HepG2 (cell line): ENCODE data around the gene CRY1.

Source experiments
- BRCA1 ChIP-seq: sonication (generic); formaldehyde crosslinking; IDR thresholded peaks from 2 replicates; pipeline ENCODE4 v1.4.0; 2020; ENCODE audit warnings: missing genetic modification reagents
- CTCF ChIP-seq: sonication (generic); formaldehyde crosslinking; IDR thresholded peaks from 2 replicates; pipeline ENCODE4 v1.5.0; 2020; ENCODE audit warnings: mild to moderate bottlenecking, missing genetic modification reagents, moderate library complexity
- ELF4 ChIP-seq: sonication (generic); formaldehyde crosslinking; IDR thresholded peaks from 2 replicates; pipeline ENCODE4 v1.5.0; 2020; ENCODE audit warnings: missing genetic modification reagents, mild to moderate bottlenecking, moderate library complexity, borderline replicate concordance
- FOSL1 ChIP-seq: sonication (generic); formaldehyde crosslinking; IDR thresholded peaks from 2 replicates; pipeline ENCODE4 v1.9.0; 2021; ENCODE audit warnings: missing genetic modification reagents, borderline replicate concordance
- FOXA1 ChIP-seq, 2 experiments: fragments of 450-650 bp in 1 of 2; sonication (generic) in 1 of 2; formaldehyde crosslinking in 1 of 2; IDR thresholded peaks; 2 replicates each; pipeline versions ENCODE4 v1.4.0 to v1.6.1; 2016 to 2020; ENCODE audit warnings: missing genetic modification reagents in 1 of 2
- FOXP4 ChIP-seq: sonication (generic); formaldehyde crosslinking; IDR thresholded peaks from 2 replicates; pipeline ENCODE4 v1.4.0; 2020; ENCODE audit warnings: missing genetic modification reagents
- KLF12 ChIP-seq: sonication (generic); formaldehyde crosslinking; IDR thresholded peaks from 2 replicates; pipeline ENCODE4 v1.4.0; 2020; ENCODE audit warnings: missing genetic modification reagents, borderline replicate concordance
- MTF1 ChIP-seq: sonication (generic); formaldehyde crosslinking; IDR thresholded peaks from 2 replicates; pipeline ENCODE4 v1.5.0; 2020; ENCODE audit warnings: missing genetic modification reagents
- PBX2 ChIP-seq: IDR thresholded peaks from 2 replicates; pipeline ENCODE4 v1.6.1; 2016; ENCODE audit warnings: control low read depth
- PRPF4 ChIP-seq: fragments of 200-400 bp; formaldehyde crosslinking; IDR thresholded peaks from 2 replicates; pipeline ENCODE4 v1.6.1; 2016; ENCODE audit warnings: low read length, low read depth; ENCODE audit not compliant: poor library complexity, severe bottlenecking
- ZBTB44 ChIP-seq: sonication (generic); formaldehyde crosslinking; IDR thresholded peaks from 2 replicates; pipeline ENCODE4 v1.4.0; 2020; ENCODE audit warnings: missing genetic modification reagents
- ZNF747 ChIP-seq: sonication (generic); formaldehyde crosslinking; IDR thresholded peaks from 2 replicates; pipeline ENCODE4 v1.8.1; 2023; ENCODE audit warnings: missing genetic modification reagents, mild to moderate bottlenecking, borderline replicate concordance
- ZNF766 ChIP-seq: sonication (generic); formaldehyde crosslinking; IDR thresholded peaks from 2 replicates; pipeline ENCODE4 v1.5.0; 2020; ENCODE audit warnings: missing genetic modification reagents, borderline replicate concordance
- TF ChIP-seq, protein P1 (sequence below): sonication (generic); formaldehyde crosslinking; IDR thresholded peaks from 2 replicates; pipeline ENCODE4 v1.5.0; 2020; ENCODE audit warnings: missing genetic modification reagents, mild to moderate bottlenecking, borderline replicate concordance

- TF ChIP-seq, protein P1, sequence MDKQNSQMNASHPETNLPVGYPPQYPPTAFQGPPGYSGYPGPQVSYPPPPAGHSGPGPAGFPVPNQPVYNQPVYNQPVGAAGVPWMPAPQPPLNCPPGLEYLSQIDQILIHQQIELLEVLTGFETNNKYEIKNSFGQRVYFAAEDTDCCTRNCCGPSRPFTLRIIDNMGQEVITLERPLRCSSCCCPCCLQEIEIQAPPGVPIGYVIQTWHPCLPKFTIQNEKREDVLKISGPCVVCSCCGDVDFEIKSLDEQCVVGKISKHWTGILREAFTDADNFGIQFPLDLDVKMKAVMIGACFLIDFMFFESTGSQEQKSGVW (CRISPR knock-in tag): no peak
- TF ChIP-seq CTCF (CRISPR knock-in tag) (no peak), FOSL1 (CRISPR knock-in tag) (no peak), FOXA1 (IDR thresholded peaks at IDR 0.05) (no peak), FOXA1 (CRISPR knock-in tag; IDR thresholded peaks at IDR 0.05) (no peak), ZNF747 (no peak), MTF1 (no peak), PBX2 (CRISPR knock-in tag) (no peak), ELF4 (CRISPR knock-in tag) (no peak), ZBTB44 (no peak), KLF12 (no peak), PRPF4 (no peak), BRCA1 (CRISPR knock-in tag) (no peak), ZNF766 (CRISPR knock-in tag) (no peak), FOXP4 (CRISPR knock-in tag) (no peak)
Measured at GRCh38 chr12:107025671-107026070, 67.7 kb downstream of the CRY1 start.
